Motor neuron (in vitro differentiated cells): ENCODE results near the gene NKD2. TPM values are rescaled to one million over a fixed set of nuclear protein-coding genes. Genes with fewer than 3 reads are reported as not detected.

Source experiments
- ATAC-seq, 8 experiments: fragments of 200-7000 bp; cut with Tn5 transposase; replicated peaks in 6 of 8; 2 replicates each; pipeline ENCODE4 v1.8.0; 2021; ENCODE audit warnings: mild to moderate bottlenecking in 8 of 8, moderate library complexity in 8 of 8
- H3K27ac ChIP-seq, 2 donors: fragments of 250-450 bp; sonication (Bioruptor Pico); 2 replicates each; pipeline ENCODE4 v1.9.0; 2021; ENCODE audit warnings: antibody characterized with exemption in 2 of 2, mild to moderate bottlenecking in 2 of 2, moderate library complexity in 1 of 2
- H3K4me1 ChIP-seq, 2 donors: fragments of 250-450 bp; sonication (Bioruptor Pico); replicated peaks in 1 of 2; 2 replicates each; pipeline ENCODE4 v1.6.1; 2021; ENCODE audit warnings: antibody characterized with exemption in 2 of 2, mild to moderate bottlenecking in 2 of 2, moderate library complexity in 1 of 2
- H3K4me3 ChIP-seq, 5 donors: fragments of 250-450 bp; sonication (Bioruptor Pico); 2 replicates each; pipeline ENCODE4 v1.9.0; 2021; ENCODE audit warnings: antibody characterized with exemption in 5 of 5, mild to moderate bottlenecking in 5 of 5, moderate library complexity in 4 of 5
- WGBS, 10 experiments: fragments of 450-650 bp; shearing (Covaris generic); methylation state at CpG; one replicate each; pipeline ENCODE4 v1.0.0; 2022; 5-methylcytosine and 5-hydroxymethylcytosine counted together
- in situ Hi-C, 9 experiments: fragments of 400-800 bp; cut with MboI; loops; one replicate each; pipeline ENCODE4 v1.15.0; 2021; ENCODE audit warnings: low sequenced_read_pairs in 9 of 9, low pct_unique_long_range_greater_than_20kb in 2 of 9; ENCODE audit not compliant: unreplicated experiment in 9 of 9
- total RNA-seq, 8 experiments: library from RNA; unstranded; fragments of 300-600 nt; gene quantifications; 2 replicates each; pipeline versions ENCODE4 v1.2.3 to v1.2.4, GENCODE V29; 2022

The NKD2 gene
- total RNA-seq, 8 experiments from 2014 or later: 0.41 to 19.2 (median 6.8) TPM; not detected in 1

GRCh38 chr5:1033606-1034420 is 25.2 kb downstream of the NKD2 start:
- in situ Hi-C loops: no loop called here
- Histone ChIP-seq H3K4me1 (peaks cover 9% of the 10 kb centered on the region in 2 donors), H3K27ac (no peak overlapping the region), H3K4me3 (no peak overlapping the region)
- no peak for ATAC-seq
- 32 to 97% (median 87%) methylated on average over 2 to 8 of the region's 29 CpGs; no CpG with 5 or more reads in 4 of the 10 experiments for whole genome bisulfite sequencing, 10 experiments

DNA sequence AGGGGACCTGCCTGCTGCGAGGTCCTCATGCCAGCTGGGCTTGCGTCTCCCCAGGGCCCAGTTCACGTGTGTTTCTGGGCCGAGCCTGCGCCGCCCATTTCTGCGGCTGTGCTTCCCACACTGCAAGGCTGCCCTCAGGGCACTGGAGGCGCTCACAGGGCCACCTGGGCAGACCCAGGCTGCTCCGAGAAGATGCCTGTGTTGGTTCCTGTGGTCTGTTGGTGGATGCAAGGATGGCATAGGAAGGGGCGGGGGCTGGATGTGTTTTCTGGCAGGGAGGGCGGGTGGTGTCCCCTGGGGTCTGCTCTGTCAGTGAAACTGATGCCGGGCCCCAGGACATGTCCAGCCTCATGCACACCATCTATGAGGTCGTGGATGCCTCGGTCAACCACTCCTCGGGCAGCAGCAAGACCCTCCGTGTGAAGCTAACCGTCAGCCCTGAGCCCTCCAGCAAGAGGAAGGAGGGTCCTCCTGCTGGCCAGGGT is 25.9 kb downstream of the NKD2 start:
- Histone ChIP-seq H3K27ac (no peak overlapping the region), H3K4me3 (no peak overlapping the region), H3K4me1 (peaks cover 2 to 9% of the 10 kb centered on the region in 2 donors)
- in situ Hi-C loops: no loop called here
- ATAC-seq: no peak
- WGBS, 10 experiments: 80 to 100% methylated on average over 4 of the region's 17 CpGs; no CpG with 5 or more reads in 8 of the 10 experiments

DNA sequence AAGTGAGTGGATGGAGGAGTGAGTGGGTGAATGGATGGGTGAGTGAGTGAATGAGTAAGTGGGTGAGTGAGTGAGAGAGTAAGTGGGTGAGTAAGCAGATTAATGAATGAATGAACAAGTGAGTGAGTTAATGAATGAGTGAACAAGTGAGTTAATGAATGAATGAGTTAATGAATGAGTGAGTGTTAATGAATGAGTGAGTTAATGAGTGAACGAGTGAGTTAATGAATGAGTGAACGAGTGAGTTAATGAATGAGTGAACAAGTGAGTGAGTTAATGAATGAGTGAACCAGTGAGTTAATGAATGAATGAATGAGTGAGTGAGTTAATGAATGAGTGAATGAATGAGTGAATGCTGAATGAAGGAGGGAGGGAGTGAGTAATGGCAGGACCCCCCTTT is 26.4 kb downstream of the NKD2 start:
- WGBS, 10 experiments: 30 to 100% (median 86%) methylated on average over 2 of the region's 2 CpGs; no CpG with 5 or more reads in 1 of the 10 experiments
- H3K4me3 ChIP-seq: no peak overlapping the region
- no peak for ATAC-seq
- in situ Hi-C loops: no loop called here
- H3K4me1 ChIP-seq: peaks cover 0 to 9% of the 10 kb centered on the region in 2 donors
- H3K27ac ChIP-seq: no peak overlapping the region

DNA sequence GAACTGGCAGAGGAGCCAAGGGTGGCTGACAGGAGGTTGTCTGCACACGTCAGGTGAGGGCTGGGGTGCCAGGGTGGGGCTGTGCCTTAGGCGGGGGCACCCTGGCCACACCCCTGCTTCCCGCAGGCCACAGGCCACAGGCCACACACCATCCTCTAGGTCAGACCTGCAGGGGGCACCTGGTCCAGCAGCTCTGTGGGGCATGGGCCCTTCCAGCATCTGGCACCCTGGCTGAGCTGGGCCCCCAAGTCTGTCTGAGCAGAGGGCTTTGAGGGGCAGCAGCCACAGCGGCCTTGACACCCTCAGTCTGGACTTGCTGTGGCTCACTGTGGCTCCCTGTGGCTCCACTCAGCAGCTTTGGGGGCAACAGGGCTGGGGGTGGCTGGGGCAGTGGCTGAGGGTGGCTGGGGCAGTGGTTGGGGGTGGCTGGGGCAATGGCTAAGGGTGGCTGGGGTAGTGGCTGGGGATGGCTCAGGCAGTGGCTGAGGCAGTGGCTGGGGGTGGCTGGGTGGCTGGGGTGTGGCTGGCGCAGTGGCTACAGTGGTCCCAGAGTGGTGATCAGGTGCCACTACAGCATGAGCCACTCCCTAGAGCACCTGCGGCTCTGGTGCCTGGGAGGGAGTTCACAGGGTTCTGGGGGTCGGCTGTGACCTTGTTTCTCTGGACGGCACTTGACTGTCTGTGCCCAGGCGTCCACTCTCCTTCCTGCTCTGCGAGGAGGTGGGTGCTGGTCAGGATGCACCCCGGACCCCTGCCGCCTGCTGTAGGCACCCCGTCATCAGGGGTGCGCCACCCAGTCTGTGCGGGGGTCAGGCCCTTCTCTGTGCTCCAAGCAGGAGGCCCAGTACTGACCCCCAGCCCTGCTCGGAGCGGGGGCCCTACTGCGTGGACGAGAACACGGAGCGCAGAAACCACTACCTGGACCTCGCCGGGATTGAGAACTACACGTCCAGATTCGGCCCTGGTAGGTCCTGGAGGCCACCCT is 27.1 kb downstream of the NKD2 start:
- Histone ChIP-seq H3K4me1 (peaks cover 0 to 3% of the 10 kb centered on the region in 2 donors), H3K27ac (no peak overlapping the region), H3K4me3 (no peak overlapping the region)
- WGBS, 10 experiments: 59 to 96% (median 85%) methylated on average over 2 to 10 of the region's 25 CpGs; no CpG with 5 or more reads in 5 of the 10 experiments
- peak in 1 of 8 experiments; percentile 8 for ATAC-seq
- in situ Hi-C loops: no loop called here

DNA sequence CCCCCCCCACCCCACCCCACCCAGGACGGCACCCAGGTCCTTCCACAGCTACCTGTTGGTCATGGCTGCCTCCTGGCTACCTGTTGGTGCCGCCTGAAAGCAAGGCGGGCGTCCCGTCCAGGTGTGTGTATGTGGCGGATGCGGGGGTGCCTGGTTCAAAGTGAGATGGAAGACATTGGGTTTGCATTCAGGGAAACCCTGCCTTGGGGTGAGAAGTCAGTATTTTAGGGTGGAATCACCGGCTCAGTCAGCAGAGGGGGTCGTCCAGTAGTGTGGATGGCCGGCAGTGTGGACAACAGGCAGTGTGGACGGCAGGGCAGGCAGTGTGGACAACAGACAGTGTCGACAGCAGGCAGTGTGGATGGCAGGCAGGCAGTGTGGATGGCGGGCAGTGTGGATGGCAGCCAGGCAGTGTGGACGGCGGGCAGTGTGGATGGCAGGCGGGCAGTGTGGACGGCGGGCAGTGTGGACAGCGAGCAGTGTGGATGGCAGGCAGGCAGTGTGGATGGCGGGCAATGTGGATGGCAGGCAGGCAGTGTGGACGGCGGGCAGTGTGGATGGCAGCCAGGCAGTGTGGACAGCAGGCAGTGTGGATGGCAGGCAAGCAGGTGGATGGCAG is 28.0 kb downstream of the NKD2 start:
- Histone ChIP-seq H3K27ac (no peak overlapping the region), H3K4me1 (no peaks in the 10 kb centered on the region), H3K4me3 (no peak overlapping the region)
- in situ Hi-C loops: no loop called here
- 47 to 100% (median 69%) methylated on average over 1 to 9 of the region's 22 CpGs; no CpG with 5 or more reads in 6 of the 10 experiments for WGBS, 10 experiments
- no peak for ATAC-seq

GRCh38 chr5:1037123-1037670 is 28.6 kb downstream of the NKD2 start:
- Histone ChIP-seq H3K4me1 (no peaks in the 10 kb centered on the region), H3K27ac (no peak overlapping the region), H3K4me3 (no peak overlapping the region)
- WGBS, 10 experiments: 77 to 93% (median 80%) methylated on average over 1 to 7 of the region's 16 CpGs; no CpG with 5 or more reads in 7 of the 10 experiments
- peak in 1 of 8 experiments; percentile 16 for ATAC-seq
- in situ Hi-C loops: no loop called here

- Histone ChIP-seq H3K27ac (no peak overlapping the region), H3K4me1 (no peaks in the 10 kb centered on the region), H3K4me3 (no peak overlapping the region)
- 85 to 100% (median 93%) methylated on average over 2 to 3 of the region's 43 CpGs; no CpG with 5 or more reads in 7 of the 10 experiments for WGBS, 10 experiments
- in situ Hi-C loops: no loop called here
- ATAC-seq: no peak
Observed at GRCh38 chr5:1037671-1038416, 29.2 kb downstream of the NKD2 start.

- H3K4me3 ChIP-seq: no peak overlapping the region
- H3K27ac ChIP-seq: no peak overlapping the region
- no peak for ATAC-seq
- H3K4me1 ChIP-seq: no peaks in the 10 kb centered on the region
- WGBS, 10 experiments: 90% methylated on average over 2 of the region's 28 CpGs; no CpG with 5 or more reads in 9 of the 10 experiments
- in situ Hi-C loops: no loop called here
Observed at GRCh38 chr5:1038417-1039209, 30.0 kb downstream of the NKD2 start.

GRCh38 chr5:1039210-1039548 is 30.6 kb downstream of the NKD2 start:
- WGBS, 10 experiments: 80 to 100% (median 80%) methylated on average over 1 to 5 of the region's 16 CpGs; no CpG with 5 or more reads in 7 of the 10 experiments
- in situ Hi-C loops: no loop called here

DNA sequence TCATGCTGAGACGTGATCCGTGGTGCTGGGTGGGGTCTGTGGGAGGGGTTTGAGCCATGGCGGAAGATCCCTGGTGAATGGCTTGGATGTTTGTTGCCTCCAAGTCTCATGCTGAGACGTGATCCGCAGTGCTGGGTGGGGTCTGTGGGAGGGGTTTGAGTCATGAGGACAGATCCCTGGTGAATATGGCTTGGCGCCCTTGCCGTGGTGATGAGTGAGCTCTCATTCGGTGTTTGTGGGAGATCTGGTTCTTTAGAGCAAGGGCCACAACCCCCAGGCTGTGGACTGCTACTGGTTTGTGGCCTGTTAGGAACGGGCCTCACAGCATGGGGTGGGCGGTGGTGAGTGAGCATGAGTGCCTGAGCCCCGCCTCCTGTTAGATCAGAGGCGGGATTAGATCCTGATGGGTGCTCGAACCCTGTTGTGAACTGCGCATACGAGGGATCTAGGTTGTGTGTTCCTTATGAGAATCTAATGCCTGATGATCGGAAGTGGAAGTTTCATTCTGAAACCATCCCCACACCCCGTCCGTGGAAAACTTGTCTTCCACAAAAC is 31.2 kb downstream of the NKD2 start:
- in situ Hi-C loops: no loop called here
- no peak overlapping the region for H3K4me3 ChIP-seq
- no peak overlapping the region for H3K27ac ChIP-seq
- no peak for ATAC-seq
- H3K4me1 ChIP-seq: no peaks in the 10 kb centered on the region
- 74 to 100% (median 92%) methylated on average over 2 to 8 of the region's 18 CpGs; no CpG with 5 or more reads in 2 of the 10 experiments for WGBS, 10 experiments

More at GRCh38 chr5:1039210-1039548, 30.6 kb downstream of the NKD2 start:
- Histone ChIP-seq H3K4me3 (no peak overlapping the region), H3K4me1 (no peaks in the 10 kb centered on the region), H3K27ac (no peak overlapping the region)
- ATAC-seq: peak in 1 of 8 experiments; percentile 15

DNA sequence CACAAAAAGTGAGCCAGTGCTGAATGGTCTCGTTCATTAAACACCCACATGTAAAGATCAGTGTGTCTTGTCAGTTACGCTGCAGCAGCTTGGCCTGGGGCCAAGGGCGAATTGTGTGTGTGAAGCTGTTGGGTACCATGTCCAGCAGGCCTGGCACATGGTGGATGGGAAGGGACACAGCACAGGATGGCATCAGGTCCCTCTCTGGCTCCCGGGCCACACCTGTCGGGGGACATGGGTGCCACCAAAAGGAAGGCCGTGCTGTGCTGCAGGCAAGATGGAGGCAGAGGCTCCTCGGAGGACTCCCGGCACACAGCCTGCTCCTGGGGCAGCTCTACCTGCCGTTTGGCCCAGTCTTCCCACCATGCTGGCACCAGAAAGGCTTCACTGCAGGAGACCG is 32.0 kb downstream of the NKD2 start:
- no peak overlapping the region for H3K4me3 ChIP-seq
- H3K27ac ChIP-seq: no peak overlapping the region
- no peak for ATAC-seq
- H3K4me1 ChIP-seq: no peaks in the 10 kb centered on the region
- 100% methylated on average over 1 to 2 of the region's 10 CpGs; no CpG with 5 or more reads in 6 of the 10 experiments for WGBS, 10 experiments
- in situ Hi-C loops: no loop called here
